GM19328 (cell line): ENCODE measurements around the gene OBSCN.

Experiments used
- ATAC-seq: cut with Tn5 transposase; IDR thresholded peaks from one replicate; pipeline ENCODE4 v1.9.1; 2021; ENCODE audit warnings: mild to moderate bottlenecking, moderate library complexity; ENCODE audit not compliant: unreplicated experiment

OBSCN gene

GRCh38 chr1:228428412-228428811, 220.6 kb downstream of the OBSCN start:
- ATAC-seq = no peak
